ENCODE data around the gene PADI2.

PADI2 gene

GRCh38 chr1:17053685-17054410 is 65.4 kb downstream of the PADI2 start, which contains the start of gene SDHB:
TSS of gene SDHB (minus strand) at chr1:17054032. CDS start at chr1:17054019, 13 bp downstream.
- peak; percentile 97 for DNase-seq

GRCh38 chr1:17053086-17053684 is 66.1 kb downstream of the PADI2 start:
- DNase-seq = no peak

GRCh38 chr1:17052641-17053040 is 66.6 kb downstream of the PADI2 start:
- DNase-seq = no peak

GRCh38 chr1:17052038-17052437 is 67.2 kb downstream of the PADI2 start:
- no peak for DNase-seq

GRCh38 chr1:17047924-17048323 is 71.3 kb downstream of the PADI2 start:
- DNase-seq = no peak

GRCh38 chr1:17046334-17046657 is 73.0 kb downstream of the PADI2 start:
- DNase-seq = no peak

- no peak for DNase-seq
Observed at GRCh38 chr1:17045634-17046333, 73.5 kb downstream of the PADI2 start.

- DNase-seq = no peak
Observed at GRCh38 chr1:17045150-17045549, 74.1 kb downstream of the PADI2 start.

- DNase-seq = no peak
Observed at GRCh38 chr1:17043676-17044075, 75.6 kb downstream of the PADI2 start.

- DNase-seq = no peak
Observed at GRCh38 chr1:17040135-17040534, 79.1 kb downstream of the PADI2 start.

- DNase-seq = no peak
Observed at GRCh38 chr1:17039522-17039921, 79.7 kb downstream of the PADI2 start.

GRCh38 chr1:17033481-17033880 is 85.8 kb downstream of the PADI2 start:
- DNase-seq = no peak

- no peak for DNase-seq
Observed at GRCh38 chr1:17032741-17033140, 86.5 kb downstream of the PADI2 start.

GRCh38 chr1:17031436-17031835 is 87.8 kb downstream of the PADI2 start:
- no peak for DNase-seq

GRCh38 chr1:17030206-17030605 is 89.0 kb downstream of the PADI2 start:
- DNase-seq = no peak

GRCh38 chr1:17028662-17029188 is 90.5 kb downstream of the PADI2 start:
- no peak for DNase-seq

- DNase-seq = no peak
Observed at GRCh38 chr1:17027900-17028299, 91.4 kb downstream of the PADI2 start.

- no peak for DNase-seq
Observed at GRCh38 chr1:17027403-17027802, 91.8 kb downstream of the PADI2 start.

GRCh38 chr1:17024721-17025120 is 94.5 kb downstream of the PADI2 start:
- DNase-seq = no peak

- DNase-seq = no peak
Observed at GRCh38 chr1:17023573-17023972, 95.7 kb downstream of the PADI2 start.

GRCh38 chr1:17023102-17023501 is 96.1 kb downstream of the PADI2 start:
- no peak for DNase-seq

- DNase-seq = no peak
Observed at GRCh38 chr1:17021896-17022295, 97.4 kb downstream of the PADI2 start.

GRCh38 chr1:17020502-17020901 is 98.7 kb downstream of the PADI2 start:
- DNase-seq = no peak

- no peak for DNase-seq
Observed at GRCh38 chr1:17018849-17019248, 100.4 kb downstream of the PADI2 start.
